Right cardiac atrium (tissue), 5 donors: ENCODE results near the gene TMCC2. TPM values are rescaled to one million over a fixed set of nuclear protein-coding genes. Genes with fewer than 3 reads are reported as not detected.

ENCODE experiments used
- ATAC-seq, 2 donors: fragments of 200-7000 bp; cut with Tn5 transposase; one replicate each; pipeline versions ENCODE4 v1.8.0 to v1.9.1; 2020; ENCODE audit warnings: moderate library complexity in 2 of 2, mild to moderate bottlenecking in 1 of 2
- DNase-seq, 3 donors: peaks; one replicate each; pipeline ENCODE4 v3.0.0-alpha.2; 2020
- H3K27ac ChIP-seq: one replicate; pipeline ENCODE4 v1.5.1; 2013; ENCODE audit warnings: mild to moderate bottlenecking, low read length, control low read depth, moderate library complexity
- H3K27me3 ChIP-seq: one replicate; pipeline ENCODE4 v1.6.1; 2013; ENCODE audit not compliant: control insufficient read depth, insufficient read depth
- H3K4me1 ChIP-seq: one replicate; pipeline ENCODE4 v1.6.1; 2013; ENCODE audit warnings: low read length; ENCODE audit not compliant: control insufficient read depth, insufficient read depth
- H3K4me3 ChIP-seq: one replicate; pipeline ENCODE4 v1.5.1; 2013; ENCODE audit warnings: low read length, control low read depth
- H3K9me3 ChIP-seq: one replicate; pipeline ENCODE4 v1.6.1; 2013; ENCODE audit warnings: low read length; ENCODE audit not compliant: control insufficient read depth
- WGBS: extraction: QIAGEN DNeasy Blood & Tissue Kit; methylation state at CpG from one replicate; pipeline ENCODE4 v1.1.7; 2013; 5-methylcytosine and 5-hydroxymethylcytosine counted together
- intact Hi-C, 4 donors: fragments of 100-400 bp; cut with DNase I; formaldehyde crosslinking; loops; one replicate each; pipeline versions ENCODE4 v1.11.0 to v1.14.0; 2022 to 2023
- polyA plus RNA-seq: library from polyadenylated mRNA; stranded (reverse); fragments of 200-250 nt; gene quantifications from one replicate; pipeline ENCODE4 v1.2.3, GENCODE V29; 2013
- total RNA-seq, 4 donors: library from RNA; stranded (reverse); fragmentation: NEBNext Ultra II Directional; extraction: Animal tissue kit (Norgen Biotek cat#: 25700); gene quantifications; one replicate each; pipeline ENCODE4 v1.2.1, GENCODE V29; 2021
- donor health status: healthy with polysubstance abuse.
- donor health status: DM: no; HTN: yes; CAD: no.
- donor health status: DM: no; HTN: no; CAD: no.
- donor health status: DM: no; HTN: yes; CAD: no; lungs with severe emphysema.
- donor health status: DM: yes; HTN: yes; CAD: no.

Gene TMCC2
- total and polyA plus RNA-seq, 5 donors = 6.5 to 15.9 (median 14.9) TPM

DNA sequence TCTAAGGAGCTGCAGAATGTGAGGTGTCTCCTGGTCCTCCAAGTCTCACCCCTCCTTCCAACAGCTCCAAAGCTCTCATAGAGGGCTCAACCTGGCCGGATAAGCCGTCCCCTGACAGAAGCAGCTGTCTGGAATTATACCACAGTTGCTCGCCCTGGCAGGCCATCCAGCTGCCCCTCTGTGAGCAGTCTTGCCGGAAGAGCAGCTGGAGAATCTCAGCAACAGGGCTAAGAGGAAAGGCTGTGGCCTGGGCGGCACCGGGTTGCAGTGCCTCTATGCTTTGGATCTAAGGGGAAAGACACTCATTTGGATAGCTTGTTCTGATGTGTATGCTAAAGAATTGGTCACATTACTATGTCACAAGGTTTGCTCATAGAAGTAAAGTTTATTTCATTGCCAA, 12.4 kb downstream of the TMCC2 start:
- no peaks in the 10 kb centered on the region for H3K9me3 ChIP-seq
- no peak overlapping the region for H3K4me3 ChIP-seq
- H3K27me3 ChIP-seq = no peaks in the 10 kb centered on the region
- DNase-seq (no peak), ATAC-seq (no peak)
- intact Hi-C loops = no loop called here
- 66% methylated on average over 6 of the region's 6 CpGs for WGBS
- no peak overlapping the region for H3K27ac ChIP-seq
- H3K4me1 ChIP-seq = peaks cover 16% of the 10 kb centered on the region

DNA sequence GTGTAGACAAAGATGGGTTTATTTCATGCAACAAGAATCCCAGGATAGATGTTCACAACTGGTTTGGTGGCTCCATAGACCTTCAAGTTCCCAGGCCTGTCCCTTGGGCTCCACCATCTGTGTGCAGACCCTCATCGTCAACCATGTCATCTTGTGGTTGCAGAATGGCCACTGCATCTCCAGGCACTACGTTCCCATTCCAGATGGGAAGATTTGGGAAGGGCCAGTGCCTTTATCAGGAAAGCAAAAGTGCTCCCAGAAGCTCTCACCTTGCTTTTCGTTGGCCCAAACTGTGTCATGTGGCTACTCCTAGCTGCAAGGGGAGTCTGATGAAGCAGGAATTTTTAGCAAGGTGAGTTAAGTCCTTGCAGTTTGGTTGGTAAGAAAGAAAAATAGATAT, 12.8 kb downstream of the TMCC2 start:
- Histone ChIP-seq H3K27me3 (no peaks in the 10 kb centered on the region), H3K4me3 (no peak overlapping the region), H3K4me1 (peaks cover 12% of the 10 kb centered on the region), H3K27ac (no peak overlapping the region), H3K9me3 (no peaks in the 10 kb centered on the region)
- intact Hi-C loops = no loop called here
- DNase-seq (no peak), ATAC-seq (no peak)
- 85% methylated on average over 3 of the region's 3 CpGs for WGBS

GRCh38 chr1:205241366-205242030, 13.8 kb downstream of the TMCC2 start:
- ATAC-seq (no peak), DNase-seq (no peak)
- Histone ChIP-seq H3K27ac (no peak overlapping the region), H3K4me1 (peaks cover 11% of the 10 kb centered on the region), H3K27me3 (no peaks in the 10 kb centered on the region), H3K4me3 (no peak overlapping the region), H3K9me3 (no peaks in the 10 kb centered on the region)
- WGBS = 96% methylated on average over 36 of the region's 36 CpGs
- intact Hi-C loops = no loop called here

DNA sequence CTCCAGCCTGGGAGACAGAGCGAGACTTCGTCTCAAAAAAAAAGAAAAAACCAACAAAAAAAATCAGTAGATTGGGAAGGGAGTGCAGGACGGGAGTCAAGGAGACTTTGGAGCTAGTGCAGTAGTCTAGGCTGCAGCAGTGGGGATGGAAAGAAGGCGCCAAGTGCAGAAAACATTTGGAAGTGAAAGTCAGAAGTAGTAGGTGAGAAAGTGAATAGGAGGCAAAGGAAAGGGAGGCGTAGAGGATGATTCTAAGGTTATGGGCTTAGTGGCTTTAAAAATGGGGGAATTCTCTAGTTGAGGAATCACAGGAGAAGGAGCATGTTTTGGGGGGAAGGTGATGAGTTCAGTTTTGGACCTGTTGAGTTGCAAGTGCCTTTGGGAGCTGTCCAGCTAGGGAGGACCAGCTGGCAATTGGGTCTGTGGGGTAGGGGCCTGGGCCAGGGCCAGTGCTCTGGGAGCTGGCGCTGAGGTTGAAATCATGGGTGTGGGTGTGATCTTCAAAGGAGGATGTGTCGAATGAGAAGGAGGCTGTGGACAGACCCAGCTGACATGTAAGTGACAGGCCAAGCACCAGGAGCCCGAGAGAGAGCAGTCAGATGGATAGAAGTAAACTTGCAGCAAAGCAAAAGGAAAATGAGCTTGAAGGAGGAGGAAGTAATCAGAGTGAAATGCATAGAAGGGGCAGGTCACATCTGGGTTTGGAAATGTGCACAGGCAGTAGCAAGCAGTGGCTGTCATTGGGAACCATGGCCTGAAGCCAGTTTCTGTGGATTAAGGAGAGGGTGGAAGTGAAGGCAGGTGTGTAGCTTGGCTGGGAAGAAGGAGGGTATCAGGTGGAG, 15.8 kb downstream of the TMCC2 start:
- no peak for ATAC-seq
- 87% methylated on average over 8 of the region's 8 CpGs for WGBS
- H3K27me3 ChIP-seq = no peaks in the 10 kb centered on the region
- peaks cover 14% of the 10 kb centered on the region for H3K4me1 ChIP-seq
- H3K27ac ChIP-seq = no peak overlapping the region
- no peaks in the 10 kb centered on the region for H3K9me3 ChIP-seq
- no peak overlapping the region for H3K4me3 ChIP-seq
- DNase-seq = no peak
- intact Hi-C loops = no loop called here

DNA sequence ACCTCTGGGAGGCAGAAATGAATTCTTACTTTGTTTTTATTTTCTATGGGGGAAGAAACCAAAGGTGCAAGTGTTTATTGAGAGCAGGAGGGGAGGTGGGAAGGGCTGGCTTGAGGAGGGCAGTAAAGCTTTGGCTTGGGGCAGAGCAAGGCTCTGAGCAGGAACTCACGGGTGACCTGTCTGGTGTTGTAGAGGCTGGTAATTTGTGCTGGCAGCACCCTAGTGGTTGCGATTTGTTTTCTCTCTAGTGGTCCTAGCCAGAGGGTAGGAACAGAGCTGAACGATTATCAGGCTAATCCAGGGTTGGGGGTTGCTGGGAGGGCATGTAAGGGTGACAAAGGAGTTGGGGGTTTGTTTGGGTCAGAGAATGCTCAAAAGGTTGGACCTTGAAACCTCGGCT, 16.6 kb downstream of the TMCC2 start:
- intact Hi-C loops = no loop called here
- H3K4me1 ChIP-seq = peaks cover 15% of the 10 kb centered on the region
- no peak overlapping the region for H3K27ac ChIP-seq
- no peaks in the 10 kb centered on the region for H3K9me3 ChIP-seq
- no peak overlapping the region for H3K4me3 ChIP-seq
- 82% methylated on average over 4 of the region's 4 CpGs for WGBS
- ATAC-seq (no peak), DNase-seq (no peak)
- H3K27me3 ChIP-seq = no peaks in the 10 kb centered on the region

DNA sequence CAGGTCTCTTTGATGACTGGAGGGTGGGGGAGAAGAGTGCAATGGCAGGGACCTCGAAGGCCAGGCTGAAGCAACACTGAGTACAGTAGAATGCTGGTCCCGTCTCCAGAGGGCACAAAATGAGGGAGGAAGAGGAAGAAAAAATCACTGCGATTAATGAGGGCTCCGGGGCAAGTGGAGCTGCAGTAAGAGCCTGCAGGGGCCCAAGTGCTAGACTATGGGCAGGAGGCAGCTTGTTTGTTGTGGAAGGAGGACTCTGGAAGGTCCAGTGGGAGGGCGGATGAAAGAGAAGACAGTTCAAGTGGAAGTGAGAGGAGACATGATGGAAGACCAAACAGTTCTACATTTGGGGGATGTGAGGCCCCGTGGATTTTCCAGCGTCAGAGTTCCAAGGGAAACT, 17.4 kb downstream of the TMCC2 start:
- Histone ChIP-seq H3K27me3 (no peaks in the 10 kb centered on the region), H3K4me1 (peaks cover 22% of the 10 kb centered on the region), H3K27ac (no peak overlapping the region), H3K9me3 (no peaks in the 10 kb centered on the region), H3K4me3 (no peak overlapping the region)
- intact Hi-C loops = no loop called here
- WGBS = 92% methylated on average over 7 of the region's 7 CpGs
- ATAC-seq (no peak), DNase-seq (no peak)

- no peak for DNase-seq
- H3K9me3 ChIP-seq = no peaks in the 10 kb centered on the region
- no peak for ATAC-seq
- H3K4me3 ChIP-seq = no peak overlapping the region
- intact Hi-C loops = no loop called here
- 81% methylated on average over 10 of the region's 10 CpGs for WGBS
- no peak overlapping the region for H3K27ac ChIP-seq
- H3K27me3 ChIP-seq = no peaks in the 10 kb centered on the region
- H3K4me1 ChIP-seq = peaks cover 21% of the 10 kb centered on the region
Observed at GRCh38 chr1:205246351-205247119, 18.8 kb downstream of the TMCC2 start.

GRCh38 chr1:205247130-205247921, 19.6 kb downstream of the TMCC2 start:
- H3K4me1 ChIP-seq = peaks cover 21% of the 10 kb centered on the region
- H3K27me3 ChIP-seq = no peaks in the 10 kb centered on the region
- intact Hi-C loops = no loop called here
- H3K27ac ChIP-seq = peak overlapping the region; percentile 70
- H3K9me3 ChIP-seq = no peaks in the 10 kb centered on the region
- peak; percentile 43 to 61 for ATAC-seq
- DNase-seq = peak in 1 of 3 donors; percentile 72
- H3K4me3 ChIP-seq = no peak overlapping the region
- WGBS = 26% methylated on average over 9 of the region's 9 CpGs

DNA sequence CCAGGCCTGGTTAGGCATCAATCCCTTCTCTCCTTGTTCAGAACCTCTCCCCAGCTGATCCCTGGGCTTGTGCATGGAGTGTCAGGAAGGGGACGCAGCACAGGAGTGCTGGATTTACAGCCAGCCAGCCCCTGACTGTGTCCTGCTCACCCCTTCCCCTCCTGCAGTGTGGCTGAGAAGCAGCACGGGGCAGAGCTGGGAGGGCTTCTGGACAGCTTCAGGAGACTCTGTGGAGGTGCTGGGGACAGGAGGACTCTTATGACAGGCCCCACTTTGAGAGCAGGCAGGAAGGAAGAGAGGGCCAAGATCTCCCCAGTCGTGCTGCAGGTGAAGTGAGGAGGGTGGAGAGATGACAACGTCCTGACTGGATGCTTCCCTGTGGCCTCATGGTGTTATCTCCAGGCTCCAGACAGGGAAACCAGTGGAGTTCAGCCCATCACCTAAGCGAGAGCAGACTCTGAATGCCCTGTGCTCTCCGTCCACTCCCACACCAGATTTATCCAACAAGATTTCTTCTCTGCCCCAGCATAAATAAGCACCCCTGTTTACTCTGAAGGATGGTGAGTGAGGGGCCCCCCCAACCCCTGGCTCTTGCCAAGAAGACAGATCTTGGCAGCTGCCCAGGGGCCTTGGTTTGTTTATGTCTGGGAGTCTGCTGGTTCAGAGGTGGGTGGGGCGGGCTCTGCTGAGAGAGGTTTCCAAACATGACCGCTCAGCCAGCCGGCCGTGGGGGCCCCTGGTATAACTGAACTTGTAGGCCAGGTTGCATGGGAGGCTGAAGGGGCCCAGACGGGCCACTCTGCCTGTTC, 21.3 kb downstream of the TMCC2 start:
- no peak overlapping the region for H3K4me3 ChIP-seq
- H3K27ac ChIP-seq = no peak overlapping the region
- H3K9me3 ChIP-seq = no peaks in the 10 kb centered on the region
- ATAC-seq (peak; percentile 49 to 54), DNase-seq (peak; percentile 68 to 89 (median 84))
- 25% methylated on average over 11 of the region's 11 CpGs for WGBS
- intact Hi-C loops = no loop called here
- peaks cover 21% of the 10 kb centered on the region for H3K4me1 ChIP-seq
- H3K27me3 ChIP-seq = no peaks in the 10 kb centered on the region

DNA sequence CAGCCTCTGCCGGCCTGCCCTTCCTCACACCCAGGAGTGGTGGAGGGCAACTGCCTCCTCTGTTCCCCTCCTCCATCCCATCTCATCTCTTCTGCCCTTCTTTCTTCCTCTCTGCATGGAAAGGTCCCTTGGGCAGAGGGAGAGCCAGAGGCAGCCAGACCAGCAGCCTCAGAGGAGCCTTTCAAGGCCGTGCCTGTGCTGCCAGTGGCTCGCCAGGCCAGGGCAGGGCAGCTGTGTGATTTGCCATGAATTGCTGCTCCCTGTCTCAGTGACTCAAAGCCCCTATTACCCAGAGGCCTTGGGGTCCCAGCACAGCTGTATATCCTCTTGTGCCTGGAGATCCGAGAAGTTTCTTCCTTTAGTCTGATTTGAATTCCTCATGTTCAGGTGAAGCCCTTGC, 21.9 kb downstream of the TMCC2 start:
- Histone ChIP-seq H3K4me1 (peaks cover 21% of the 10 kb centered on the region), H3K4me3 (no peak overlapping the region), H3K27ac (no peak overlapping the region), H3K9me3 (no peaks in the 10 kb centered on the region), H3K27me3 (no peaks in the 10 kb centered on the region)
- intact Hi-C loops = loop anchor here in 3 of 4 donors (10.0 kb wide), 4 partner anchors 65 to 265 kb away; no protein-coding TSS in a partner anchor
- DNase-seq = no peak
- peak in 1 of 2 donors; percentile 2 for ATAC-seq
- WGBS = 63% methylated on average over 4 of the region's 4 CpGs
